Activated CD8-positive, alpha-beta T cell treated with anti-CD3 and anti-CD28 coated beads, Interleukin-2, amount 10 ng/mL, durations not matched to agents 7 days and 5 days (primary cell): Measurements from ENCODE around the gene MON2. TPM values are rescaled to one million over a fixed set of nuclear protein-coding genes. Genes with fewer than 3 reads are reported as not detected.
A peak's percentile ranks its signal among the peaks of the same experiment; 100 is the strongest.

Source experiments
- ATAC-seq: fragments of 150-1000 bp; cut with Tn5 transposase; one replicate; pipeline ENCODE4 v1.10.0; 2021; ENCODE audit warnings: moderate library complexity
- CTCF ChIA-PET: fragments of 350-600 bp; sonication (Branson Sonifier 250); formaldehyde crosslinking; loops from one replicate; lab custom pipeline; 2021; ENCODE audit warnings: antibody characterized with exemption; lab: Charles Lee
- POLR2A ChIA-PET: fragments of 350-600 bp; sonication (Branson Sonifier 250); formaldehyde crosslinking; loops from one replicate; lab custom pipeline; 2021; ENCODE audit warnings: antibody characterized with exemption; lab: Charles Lee
- DNase-seq: peaks from one replicate; pipeline ENCODE4 v3.0.0-alpha.2; 2020
- H3K27ac Mint-ChIP-seq: one replicate; pipeline ENCODE4 v1.8.0; 2021; ENCODE audit warnings: mild to moderate bottlenecking, mixed read lengths
- H3K27me3 Mint-ChIP-seq: one replicate; pipeline ENCODE4 v1.8.0; 2021; ENCODE audit warnings: low read depth, mixed read lengths
- H3K36me3 Mint-ChIP-seq: one replicate; pipeline ENCODE4 v1.8.0; 2021; ENCODE audit warnings: low read depth, mixed read lengths
- H3K4me1 Mint-ChIP-seq: one replicate; pipeline ENCODE4 v1.8.0; 2021; ENCODE audit warnings: low read depth, mixed read lengths
- H3K4me3 Mint-ChIP-seq: one replicate; pipeline ENCODE4 v1.8.0; 2021; ENCODE audit warnings: mild to moderate bottlenecking, mixed read lengths
- H3K9me3 Mint-ChIP-seq: one replicate; pipeline ENCODE4 v1.8.0; 2022; ENCODE audit warnings: mixed read lengths; ENCODE audit not compliant: insufficient read depth
- microRNA-seq: library from miRNA; unstranded; fragments of <30 nt; microRNA quantifications from one replicate; pipeline ENCODE4 v1.2.0, GENCODE V29; 2022
- total RNA-seq, 2 experiments: library from RNA; stranded (reverse); gene quantifications; one replicate each; pipeline ENCODE4 v1.2.3, GENCODE V29; 2021

MON2 gene
- total RNA-seq, 2 experiments from 2014 or later: 40.0 to 46.6 TPM

DNA sequence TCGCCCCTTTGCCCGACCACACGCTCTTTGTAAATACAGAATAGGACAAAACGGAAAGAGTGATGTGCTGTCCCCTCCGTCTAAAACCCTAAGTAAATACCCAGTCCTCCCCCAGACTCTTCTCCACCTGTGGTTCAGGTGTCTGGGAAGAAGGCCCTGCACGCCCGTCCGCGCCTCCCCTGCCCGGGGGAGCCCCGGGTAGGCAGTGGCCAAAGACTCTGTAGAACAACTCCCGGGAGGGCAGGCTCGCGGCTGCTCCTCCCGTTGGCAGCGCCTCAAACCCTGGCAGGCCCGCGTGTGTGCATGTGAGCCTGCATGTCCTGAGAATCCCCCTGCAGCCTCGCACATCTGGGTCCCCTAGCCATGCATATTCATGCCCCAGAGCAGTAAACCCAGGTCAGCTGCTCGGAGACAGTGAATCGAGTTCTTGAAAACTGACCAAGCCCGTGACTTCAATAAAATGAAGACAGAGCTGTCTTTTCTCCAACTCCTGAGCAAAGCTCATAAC is 165.8 kb downstream of the MON2 start:
- DNase-seq (peak; percentile 22), ATAC-seq (peak; percentile 38)
- H3K27ac Mint-ChIP-seq: no peak overlapping the region
- H3K27me3 Mint-ChIP-seq: peaks cover 69% of the 10 kb centered on the region
- peak overlapping the region; percentile 71 for H3K4me3 Mint-ChIP-seq
- POLR2A ChIA-PET: interaction anchor here (0.6 to 1.4 kb wide), 2 partner anchors 29 to 50 kb away, joined by 3 to 7 read pairs; no protein-coding TSS in a partner anchor
- CTCF ChIA-PET: interaction anchor here (1.3 kb wide), 1 partner anchor 8 kb away, joined by 4 read pairs; no protein-coding TSS in a partner anchor
- H3K4me1 Mint-ChIP-seq: peaks cover 12% of the 10 kb centered on the region
- H3K9me3 Mint-ChIP-seq: no peaks in the 10 kb centered on the region
- H3K36me3 Mint-ChIP-seq: no peaks in the 10 kb centered on the region

DNA sequence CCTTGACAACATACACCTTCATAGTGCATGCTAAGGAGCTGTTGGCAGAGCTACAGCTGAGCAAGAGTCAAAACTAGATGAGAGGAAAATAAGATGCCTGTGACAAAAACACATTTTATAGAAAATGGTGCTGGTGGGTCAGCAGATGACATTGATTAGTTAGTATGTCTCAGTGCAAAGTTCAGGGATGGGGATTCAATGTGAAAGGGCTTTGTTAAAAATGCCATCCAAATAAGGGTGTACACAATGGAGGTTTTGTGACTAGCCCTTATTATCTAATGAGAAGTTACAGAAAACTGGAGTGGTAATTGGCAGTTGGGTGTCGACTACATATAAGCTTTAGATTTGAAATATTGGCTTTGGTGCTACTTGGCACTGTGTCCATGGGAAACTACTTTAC is 169.0 kb downstream of the MON2 start:
- ATAC-seq (no peak), DNase-seq (no peak)
- Mint-ChIP-seq H3K4me1 (peaks cover 16% of the 10 kb centered on the region), H3K9me3 (no peaks in the 10 kb centered on the region), H3K36me3 (no peaks in the 10 kb centered on the region), H3K27me3 (peaks cover 48% of the 10 kb centered on the region), H3K27ac (no peak overlapping the region), H3K4me3 (no peak overlapping the region)
- ChIA-PET POLR2A (interaction anchor here (1.2 kb wide), 1 partner anchor 33 kb away, joined by 4 read pairs; no protein-coding TSS in a partner anchor), CTCF (interaction anchor here (1.5 kb wide), 1 partner anchor 29 kb away, joined by 3 read pairs; no protein-coding TSS in a partner anchor)

GRCh38 chr12:62637679-62638078 is 171.1 kb downstream of the MON2 start:
- CTCF ChIA-PET: no interaction called here
- H3K9me3 Mint-ChIP-seq: no peaks in the 10 kb centered on the region
- POLR2A ChIA-PET: no interaction called here
- H3K36me3 Mint-ChIP-seq: no peaks in the 10 kb centered on the region
- DNase-seq: no peak
- H3K4me3 Mint-ChIP-seq: no peak overlapping the region
- H3K27ac Mint-ChIP-seq: no peak overlapping the region
- ATAC-seq: no peak
- peaks cover 15% of the 10 kb centered on the region for H3K4me1 Mint-ChIP-seq
- peaks cover 32% of the 10 kb centered on the region for H3K27me3 Mint-ChIP-seq

- CTCF ChIA-PET: interaction anchor here (0.5 to 1.2 kb wide), 7 partner anchors 9 to 203 kb away, joined by 3 to 4 read pairs (median 4); no protein-coding TSS in a partner anchor
- POLR2A ChIA-PET: interaction anchor here (2.6 kb wide), 1 partner anchor 38 kb away, joined by 12 read pairs; no protein-coding TSS in a partner anchor
- peaks cover 15% of the 10 kb centered on the region for H3K4me1 Mint-ChIP-seq
- H3K9me3 Mint-ChIP-seq: no peaks in the 10 kb centered on the region
- H3K27ac Mint-ChIP-seq: no peak overlapping the region
- H3K4me3 Mint-ChIP-seq: no peak overlapping the region
- DNase-seq (peak; percentile 31), ATAC-seq (peak; percentile 87)
- no peaks in the 10 kb centered on the region for H3K36me3 Mint-ChIP-seq
- H3K27me3 Mint-ChIP-seq: peaks cover 11% of the 10 kb centered on the region
Measured at GRCh38 chr12:62640910-62641448, 174.4 kb downstream of the MON2 start.

DNA sequence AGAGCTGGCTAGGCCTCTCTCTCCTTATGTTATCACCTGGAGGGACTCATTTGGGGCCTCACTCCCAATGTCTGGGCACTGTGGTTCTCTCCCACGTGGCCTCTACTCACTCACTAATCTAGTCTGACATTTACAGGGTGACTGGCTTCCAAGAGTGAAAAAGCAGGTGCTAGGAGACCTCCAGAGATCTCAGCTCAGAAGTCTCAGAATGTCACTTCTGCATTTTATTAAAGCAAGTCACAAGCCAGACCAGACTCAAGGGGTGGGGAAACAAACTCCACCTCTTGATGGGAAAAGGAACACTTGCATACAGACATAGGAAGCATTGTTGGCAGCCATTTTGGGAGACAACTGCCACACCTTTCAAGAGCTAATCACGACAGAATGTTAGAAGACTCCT is 175.9 kb downstream of the MON2 start:
- no peaks in the 10 kb centered on the region for H3K36me3 Mint-ChIP-seq
- peaks cover 9% of the 10 kb centered on the region for H3K27me3 Mint-ChIP-seq
- DNase-seq (no peak), ATAC-seq (no peak)
- H3K27ac Mint-ChIP-seq: no peak overlapping the region
- no peak overlapping the region for H3K4me3 Mint-ChIP-seq
- ChIA-PET CTCF (no interaction called here), POLR2A (interaction anchor here (0.5 to 2.6 kb wide), 2 partner anchors 39 to 1762 kb away, joined by 4 to 12 read pairs; no protein-coding TSS in a partner anchor)
- H3K9me3 Mint-ChIP-seq: no peaks in the 10 kb centered on the region
- peaks cover 15% of the 10 kb centered on the region for H3K4me1 Mint-ChIP-seq

- H3K36me3 Mint-ChIP-seq: no peaks in the 10 kb centered on the region
- DNase-seq (no peak), ATAC-seq (no peak)
- ChIA-PET POLR2A (no interaction called here), CTCF (no interaction called here)
- peaks cover 15% of the 10 kb centered on the region for H3K4me1 Mint-ChIP-seq
- H3K4me3 Mint-ChIP-seq: no peak overlapping the region
- H3K27ac Mint-ChIP-seq: no peak overlapping the region
- H3K27me3 Mint-ChIP-seq: peaks cover 9% of the 10 kb centered on the region
- H3K9me3 Mint-ChIP-seq: no peaks in the 10 kb centered on the region
Measured at GRCh38 chr12:62643486-62643885, 176.9 kb downstream of the MON2 start.

DNA sequence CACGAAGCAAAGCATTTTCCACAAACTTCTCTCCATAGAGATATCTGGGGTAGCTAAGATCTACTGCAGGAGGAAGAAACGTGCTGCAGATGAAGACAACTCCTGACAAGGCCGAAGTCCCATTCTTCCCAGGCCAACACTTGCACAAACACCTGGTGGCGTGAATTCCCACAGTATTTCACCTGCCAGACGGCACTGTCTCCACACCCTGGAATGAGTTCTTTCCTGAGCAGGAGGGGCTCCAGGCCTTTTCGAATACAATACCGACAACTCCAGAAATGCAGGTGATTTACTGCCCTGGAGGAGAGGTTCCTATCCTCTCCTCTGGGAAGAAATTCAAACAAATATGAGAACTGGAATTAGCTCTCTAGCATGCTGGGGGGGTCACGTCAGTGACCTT is 179.9 kb downstream of the MON2 start:
- ChIA-PET POLR2A (no interaction called here), CTCF (no interaction called here)
- Mint-ChIP-seq H3K27me3 (peaks cover 9% of the 10 kb centered on the region), H3K27ac (no peak overlapping the region), H3K9me3 (no peaks in the 10 kb centered on the region), H3K36me3 (no peaks in the 10 kb centered on the region), H3K4me1 (peaks cover 1% of the 10 kb centered on the region), H3K4me3 (no peak overlapping the region)
- DNase-seq: no peak
- ATAC-seq: no peak

GRCh38 chr12:62647586-62647985 is 181.0 kb downstream of the MON2 start:
- ChIA-PET POLR2A (no interaction called here), CTCF (no interaction called here)
- DNase-seq: no peak
- Mint-ChIP-seq H3K27ac (no peak overlapping the region), H3K9me3 (no peaks in the 10 kb centered on the region), H3K27me3 (peaks cover 17% of the 10 kb centered on the region), H3K4me1 (no peaks in the 10 kb centered on the region), H3K4me3 (no peak overlapping the region), H3K36me3 (no peaks in the 10 kb centered on the region)
- ATAC-seq: no peak

DNA sequence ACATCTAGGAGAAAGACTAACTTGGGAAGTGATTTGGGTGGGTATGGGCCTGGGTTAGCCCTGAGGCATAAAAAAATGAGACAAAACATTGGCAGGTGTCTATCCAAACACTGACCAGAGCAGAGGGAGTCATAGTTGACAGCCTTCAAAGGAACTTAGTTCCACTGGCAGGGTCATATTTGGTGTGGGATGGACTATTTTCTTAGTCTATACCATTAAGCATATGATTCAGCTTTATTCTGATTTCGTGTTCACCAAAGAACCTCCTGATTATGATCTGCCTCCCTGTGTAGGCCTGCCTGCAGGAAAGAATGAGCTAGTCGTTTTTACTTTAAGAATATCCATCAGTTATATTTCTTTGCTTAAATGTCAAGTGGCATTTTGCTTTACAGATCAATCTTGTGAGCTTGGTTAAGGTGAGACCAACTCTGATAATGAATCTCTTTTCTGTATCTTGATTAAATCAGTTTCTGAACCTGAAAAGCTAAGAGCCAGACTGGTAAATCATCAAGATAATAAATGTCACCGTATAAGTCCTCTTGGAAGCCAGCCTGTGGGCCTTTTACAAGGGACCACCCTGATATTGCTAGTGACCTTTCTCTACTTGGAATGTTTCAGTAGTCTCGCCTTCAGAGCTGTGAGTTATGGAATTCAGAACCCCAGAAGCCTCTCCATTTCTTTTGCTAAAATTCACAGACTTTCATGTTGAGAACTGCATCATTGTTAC is 182.9 kb downstream of the MON2 start:
- H3K36me3 Mint-ChIP-seq: no peaks in the 10 kb centered on the region
- ATAC-seq (no peak), DNase-seq (no peak)
- H3K27ac Mint-ChIP-seq: no peak overlapping the region
- no peaks in the 10 kb centered on the region for H3K9me3 Mint-ChIP-seq
- ChIA-PET CTCF (interaction anchor here (1.1 to 1.3 kb wide), 2 partner anchors 145 to 148 kb away, joined by 3 to 4 read pairs; no protein-coding TSS in a partner anchor), POLR2A (interaction anchor here (1.0 kb wide), 1 partner anchor 47 kb away, joined by 5 read pairs; no protein-coding TSS in a partner anchor)
- peaks cover 6% of the 10 kb centered on the region for H3K4me1 Mint-ChIP-seq
- no peak overlapping the region for H3K4me3 Mint-ChIP-seq
- H3K27me3 Mint-ChIP-seq: peaks cover 29% of the 10 kb centered on the region

Small RNA genes lying within 50 kb of the gene (microRNA-seq; reads per million reads assigned to microRNA genes)
- 75,670 reads per million, percentile 99 among the genes with 10 or more reads in this experiment for gene MIRLET7I

Other genes starting within 250 kb of the MON2 start
- gene USP15, start 206.4 kb upstream of the MON2 start, total RNA-seq: 100 to 1,000 TPM; 159 to 160 TPM